ENCODE measurements around the gene CEP85.

CEP85 gene

GRCh38 chr1:26283871-26284596 is 50.0 kb downstream of the CEP85 start:
- Histone ChIP-seq H3K4me2 (peak overlapping the region; percentile 94 to 100 (median 98)), H3K9ac (peak overlapping the region; percentile 89 to 99 (median 97)), H3K27me3 (no peaks in the 10 kb centered on the region), H3K27ac (peak overlapping the region; percentile 90 to 99 (median 95); a peak in 21 of 22 replicates), H4K20me1 (peaks cover 6 to 48% (median 30%) of the 10 kb centered on the region in 11 experiments; a peak in 17 of 22 replicates), H3K36me3 (peaks cover 19 to 47% (median 36%) of the 10 kb centered on the region in 11 experiments; a peak in 21 of 22 replicates), H3K4me1 (peaks cover 85 to 93% (median 89%) of the 10 kb centered on the region in 10 experiments), H3K4me3 (peak overlapping the region in 8 of 10 experiments; percentile 19 to 96 (median 84); a peak in 15 of 20 replicates), H3K9me3 (replicated peaks in 1 of 11) (no peaks in the 10 kb centered on the region)
- peak in 10 of 11 experiments; percentile 33 to 92 (median 64); a peak in 12 of 22 replicates for TF ChIP-seq Cebpa-rat (IDR thresholded peaks at IDR 0.05)

GRCh38 chr1:26284597-26285347 is 50.8 kb downstream of the CEP85 start:
- H3K4me1 ChIP-seq: peaks cover 88 to 94% (median 90%) of the 10 kb centered on the region in 10 experiments
- TF ChIP-seq Cebpa-rat (IDR thresholded peaks at IDR 0.05): no peak; a peak in 2 of 22 replicates
- H3K9me3 ChIP-seq (replicated peaks in 1 of 11): no peaks in the 10 kb centered on the region
- H3K36me3 ChIP-seq: peaks cover 19 to 47% (median 36%) of the 10 kb centered on the region in 11 experiments; a peak in 21 of 22 replicates
- peak overlapping the region; percentile 89 to 99 (median 97); a peak in 21 of 22 replicates for H3K9ac ChIP-seq
- H3K27me3 ChIP-seq: no peaks in the 10 kb centered on the region
- H3K27ac ChIP-seq: peak overlapping the region; percentile 90 to 99 (median 95); a peak in 21 of 22 replicates
- H3K4me3 ChIP-seq: peak overlapping the region in 8 of 10 experiments; percentile 19 to 92 (median 63); a peak in 14 of 20 replicates
- peak overlapping the region; percentile 94 to 100 (median 98) for H3K4me2 ChIP-seq
- peaks cover 6 to 48% (median 30%) of the 10 kb centered on the region in 11 experiments; a peak in 17 of 22 replicates for H4K20me1 ChIP-seq

- Histone ChIP-seq H3K36me3 (peaks cover 19 to 47% (median 36%) of the 10 kb centered on the region in 11 experiments; a peak in 21 of 22 replicates), H3K9me3 (replicated peaks in 1 of 11) (no peaks in the 10 kb centered on the region), H3K4me1 (peaks cover 96 to 100% (median 97%) of the 10 kb centered on the region in 10 experiments), H3K27ac (peak overlapping the region; percentile 90 to 99 (median 95); a peak in 21 of 22 replicates), H4K20me1 (peaks cover 6 to 42% (median 28%) of the 10 kb centered on the region in 11 experiments; a peak in 17 of 22 replicates), H3K4me2 (peak overlapping the region; percentile 94 to 100 (median 98)), H3K27me3 (no peaks in the 10 kb centered on the region), H3K9ac (peak overlapping the region; percentile 51 to 99 (median 97); a peak in 20 of 22 replicates), H3K4me3 (peak overlapping the region in 4 of 10 experiments; percentile 1 to 27 (median 13); a peak in 5 of 20 replicates)
- TF ChIP-seq Cebpa-rat (IDR thresholded peaks at IDR 0.05): no peak
Observed at GRCh38 chr1:26285366-26286063, 51.5 kb downstream of the CEP85 start.

GRCh38 chr1:26286064-26286416 is 52.0 kb downstream of the CEP85 start:
- peak overlapping the region; percentile 17 to 99 (median 97); a peak in 20 of 22 replicates for H3K9ac ChIP-seq
- peaks cover 100% of the 10 kb centered on the region in 10 experiments for H3K4me1 ChIP-seq
- no peak for TF ChIP-seq Cebpa-rat (IDR thresholded peaks at IDR 0.05)
- H3K4me2 ChIP-seq: peak overlapping the region; percentile 94 to 100 (median 98)
- H3K27me3 ChIP-seq: no peaks in the 10 kb centered on the region
- H3K9me3 ChIP-seq (replicated peaks in 1 of 11): no peaks in the 10 kb centered on the region
- peaks cover 4 to 36% (median 23%) of the 10 kb centered on the region in 11 experiments; a peak in 17 of 22 replicates for H4K20me1 ChIP-seq
- peak overlapping the region in 1 of 10 experiments; percentile 5; a peak in 2 of 20 replicates for H3K4me3 ChIP-seq
- H3K36me3 ChIP-seq: peaks cover 16 to 44% (median 34%) of the 10 kb centered on the region in 11 experiments; a peak in 21 of 22 replicates
- H3K27ac ChIP-seq: peak overlapping the region; percentile 90 to 99 (median 95); a peak in 21 of 22 replicates

GRCh38 chr1:26287033-26287711 is 53.2 kb downstream of the CEP85 start:
- Histone ChIP-seq H3K9ac (peak overlapping the region; percentile 59 to 99 (median 97)), H3K36me3 (peaks cover 7 to 33% (median 22%) of the 10 kb centered on the region in 11 experiments; a peak in 19 of 22 replicates), H4K20me1 (peaks cover 0 to 25% (median 12%) of the 10 kb centered on the region in 11 experiments; a peak in 11 of 22 replicates), H3K9me3 (replicated peaks in 1 of 11) (no peaks in the 10 kb centered on the region), H3K4me3 (peak overlapping the region in 7 of 10 experiments; percentile 6 to 50 (median 32); a peak in 11 of 20 replicates), H3K4me1 (peaks cover 100% of the 10 kb centered on the region in 10 experiments), H3K4me2 (peak overlapping the region; percentile 94 to 100 (median 98)), H3K27ac (peak overlapping the region; percentile 90 to 99 (median 95)), H3K27me3 (no peaks in the 10 kb centered on the region)
- peak in 8 of 11 experiments; percentile 70 to 88 (median 74); a peak in 14 of 22 replicates for TF ChIP-seq Cebpa-rat (IDR thresholded peaks at IDR 0.05)

- Histone ChIP-seq H3K9me3 (replicated peaks in 1 of 11) (no peaks in the 10 kb centered on the region), H3K36me3 (peaks cover 5 to 27% (median 17%) of the 10 kb centered on the region in 11 experiments; a peak in 19 of 22 replicates), H4K20me1 (peaks cover 0 to 19% (median 6%) of the 10 kb centered on the region in 11 experiments; a peak in 10 of 22 replicates), H3K4me2 (peak overlapping the region; percentile 94 to 100 (median 98)), H3K4me3 (peak overlapping the region in 7 of 10 experiments; percentile 6 to 50 (median 32); a peak in 11 of 20 replicates), H3K4me1 (peaks cover 100% of the 10 kb centered on the region in 10 experiments), H3K27ac (peak overlapping the region; percentile 90 to 99 (median 95)), H3K9ac (peak overlapping the region; percentile 59 to 99 (median 97)), H3K27me3 (no peaks in the 10 kb centered on the region)
- no peak for TF ChIP-seq Cebpa-rat (IDR thresholded peaks at IDR 0.05)
Observed at GRCh38 chr1:26287811-26288210, 53.8 kb downstream of the CEP85 start.

GRCh38 chr1:26288311-26288941 is 54.4 kb downstream of the CEP85 start:
- peaks cover 0 to 13% (median 4%) of the 10 kb centered on the region in 11 experiments; a peak in 8 of 22 replicates for H4K20me1 ChIP-seq
- H3K36me3 ChIP-seq: peaks cover 0 to 24% (median 11%) of the 10 kb centered on the region in 11 experiments; a peak in 16 of 22 replicates
- H3K27ac ChIP-seq: peak overlapping the region; percentile 90 to 99 (median 95)
- no peaks in the 10 kb centered on the region for H3K27me3 ChIP-seq
- no peaks in the 10 kb centered on the region for H3K9me3 ChIP-seq (replicated peaks in 1 of 11)
- H3K9ac ChIP-seq: peak overlapping the region; percentile 78 to 99 (median 97)
- TF ChIP-seq Cebpa-rat (IDR thresholded peaks at IDR 0.05): no peak; a peak in 1 of 22 replicates
- H3K4me1 ChIP-seq: peaks cover 98 to 100% (median 99%) of the 10 kb centered on the region in 10 experiments
- H3K4me2 ChIP-seq: peak overlapping the region; percentile 94 to 100 (median 98)
- H3K4me3 ChIP-seq: peak overlapping the region in 2 of 10 experiments; percentile 42 to 50; a peak in 2 of 20 replicates
